ENCODE results near the gene AACS. TPM values are rescaled to one million over a fixed set of nuclear protein-coding genes. Genes with fewer than 3 reads are reported as not detected.

Gene AACS
- total and polyA plus RNA-seq, 2 of the 8 experiments (the other 6 are each of a cell fraction or from before 2014, with no cell fraction given): 51.9 to 52.4 TPM

DNA sequence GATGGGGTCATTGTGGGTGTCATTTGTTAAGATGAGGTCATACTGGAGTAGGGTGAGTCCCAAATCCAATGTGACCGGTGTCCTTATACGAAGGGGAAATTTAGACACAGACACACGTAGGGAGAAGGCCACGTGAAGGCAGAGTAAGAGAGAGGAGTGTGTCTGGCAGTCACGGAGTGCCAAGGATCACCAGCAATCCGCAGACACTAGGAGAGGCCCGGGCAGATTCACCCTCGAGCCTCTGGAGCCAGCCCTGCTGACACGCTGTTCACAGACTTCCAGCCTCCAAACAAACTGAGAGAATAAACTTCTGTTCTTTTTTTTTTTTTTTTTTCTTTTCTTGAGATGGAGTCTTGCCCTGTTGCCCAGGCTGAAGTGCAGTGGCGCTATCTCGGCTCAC is 46.9 kb upstream of the AACS start (continued):
- TF ChIP-seq PHF8 (conservative IDR thresholded peaks at IDR 0.05; ENCODE audit: low read depth, low read length) (no peak), BCL11A (IDR thresholded peaks at IDR 0.05; ENCODE audit: low read depth in 2 of 2, low read length in 2 of 2) (no peak), RFX5 (IDR thresholded peaks at IDR 0.05; ENCODE audit: borderline replicate concordance, low read depth, low read length) (no peak), TCF12 (IDR thresholded peaks at IDR 0.05; ENCODE audit: low read depth, low read length) (no peak), SP1 (IDR thresholded peaks at IDR 0.05; ENCODE audit: low read depth, low read length) (no peak), HDAC6 (IDR thresholded peaks at IDR 0.05; ENCODE audit: low read depth, low read length) (no peak)

Measured in H1 (cell line).